Mucosa of stomach (tissue), 1 donor: ENCODE measurements around the gene SLC12A7.
A peak's percentile ranks its signal among the peaks of the same experiment; 100 is the strongest.
"Not testable (repeated sequence)": the region's sequence is repeated elsewhere in the genome, so short reads cannot be mapped to it uniquely, and the experiment has no call there.

Experiments used
- H3K27me3 ChIP-seq: one replicate; pipeline ENCODE4 v1.7.0; 2013; ENCODE audit warnings: mild to moderate bottlenecking, low read length; ENCODE audit not compliant: control insufficient read depth, insufficient read depth
- H3K36me3 ChIP-seq: one replicate; pipeline ENCODE4 v1.7.0; 2013; ENCODE audit warnings: low read length; ENCODE audit not compliant: control insufficient read depth, insufficient read depth
- H3K4me1 ChIP-seq: one replicate; pipeline ENCODE4 v1.7.0; 2013; ENCODE audit warnings: mild to moderate bottlenecking, low read length; ENCODE audit not compliant: control insufficient read depth, insufficient read depth
- H3K4me3 ChIP-seq: one replicate; pipeline ENCODE4 v1.7.0; 2013; ENCODE audit warnings: low read length
- H3K9ac ChIP-seq: one replicate; pipeline ENCODE4 v1.7.0; 2013; ENCODE audit warnings: mild to moderate bottlenecking, low read length, moderate library complexity
- H3K9me3 ChIP-seq: one replicate; pipeline ENCODE4 v1.7.0; 2013; ENCODE audit warnings: mild to moderate bottlenecking, low read length, moderate library complexity; ENCODE audit not compliant: control insufficient read depth
- donor health status: Pancreatic carcinoma.

The SLC12A7 gene

DNA sequence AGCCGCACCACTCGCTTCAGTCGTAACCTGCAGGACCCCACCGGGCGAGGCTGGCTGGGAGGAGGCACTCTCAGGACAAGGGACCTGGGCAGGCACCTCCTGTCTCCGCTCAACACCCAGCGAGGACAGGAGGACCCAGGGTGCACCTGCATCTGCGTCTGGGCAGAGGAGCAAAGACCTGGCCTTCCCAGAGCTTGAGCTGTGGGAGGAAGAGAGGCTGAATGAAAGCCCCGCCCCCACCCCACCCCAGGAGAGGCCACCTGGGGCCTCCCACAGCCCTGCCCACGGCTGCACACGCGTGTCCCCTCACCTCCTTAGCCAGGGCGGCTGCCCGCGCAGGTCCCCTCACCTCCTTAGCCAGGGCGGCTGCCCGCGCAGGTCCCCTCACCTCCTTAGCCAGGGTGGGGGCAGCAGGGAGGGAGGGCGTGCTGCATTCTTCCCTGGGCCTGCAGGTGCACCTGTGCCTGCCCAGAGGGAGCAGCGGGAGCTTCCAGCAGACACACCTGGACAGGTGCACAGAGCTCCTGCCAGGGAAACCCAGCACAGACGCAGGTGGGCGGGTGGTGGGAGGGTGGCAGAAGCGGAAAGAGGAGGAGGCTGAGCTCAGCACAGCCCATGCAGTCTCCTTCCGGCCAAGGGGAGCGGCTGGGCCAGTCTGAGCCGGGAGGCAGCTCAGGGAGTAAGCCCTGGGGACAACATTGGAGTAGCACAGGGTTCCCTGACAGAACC lies 18.5 kb upstream of the SLC12A7 start:
- Histone ChIP-seq H3K36me3 (no peaks in the 10 kb centered on the region), H3K4me1 (peaks cover 48% of the 10 kb centered on the region), H3K9ac (peak overlapping the region; percentile 59), H3K27me3 (peaks cover 3% of the 10 kb centered on the region), H3K4me3 (no peak overlapping the region), H3K9me3 (no peaks in the 10 kb centered on the region)

DNA sequence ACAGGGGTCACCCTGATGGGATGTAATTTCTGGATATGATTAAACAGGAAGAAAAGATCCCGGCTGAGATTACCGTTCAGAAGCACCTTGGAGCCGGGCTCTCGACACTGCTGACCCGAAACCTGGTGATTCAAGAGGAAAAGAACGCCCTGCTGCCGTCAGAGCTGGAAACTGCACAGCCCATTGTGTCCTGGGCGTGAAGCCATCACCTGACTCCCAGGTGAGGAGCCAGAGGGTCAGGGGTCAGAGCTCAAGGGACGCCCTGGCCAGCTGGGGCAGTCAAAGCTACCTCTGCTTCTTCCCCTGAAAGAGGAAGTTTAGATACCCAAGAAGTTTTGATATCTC lies 17.8 kb upstream of the SLC12A7 start:
- no peaks in the 10 kb centered on the region for H3K9me3 ChIP-seq
- H3K4me1 ChIP-seq = peaks cover 46% of the 10 kb centered on the region
- H3K9ac ChIP-seq = no peak overlapping the region
- no peak overlapping the region for H3K4me3 ChIP-seq
- no peaks in the 10 kb centered on the region for H3K36me3 ChIP-seq
- H3K27me3 ChIP-seq = peaks cover 1% of the 10 kb centered on the region

DNA sequence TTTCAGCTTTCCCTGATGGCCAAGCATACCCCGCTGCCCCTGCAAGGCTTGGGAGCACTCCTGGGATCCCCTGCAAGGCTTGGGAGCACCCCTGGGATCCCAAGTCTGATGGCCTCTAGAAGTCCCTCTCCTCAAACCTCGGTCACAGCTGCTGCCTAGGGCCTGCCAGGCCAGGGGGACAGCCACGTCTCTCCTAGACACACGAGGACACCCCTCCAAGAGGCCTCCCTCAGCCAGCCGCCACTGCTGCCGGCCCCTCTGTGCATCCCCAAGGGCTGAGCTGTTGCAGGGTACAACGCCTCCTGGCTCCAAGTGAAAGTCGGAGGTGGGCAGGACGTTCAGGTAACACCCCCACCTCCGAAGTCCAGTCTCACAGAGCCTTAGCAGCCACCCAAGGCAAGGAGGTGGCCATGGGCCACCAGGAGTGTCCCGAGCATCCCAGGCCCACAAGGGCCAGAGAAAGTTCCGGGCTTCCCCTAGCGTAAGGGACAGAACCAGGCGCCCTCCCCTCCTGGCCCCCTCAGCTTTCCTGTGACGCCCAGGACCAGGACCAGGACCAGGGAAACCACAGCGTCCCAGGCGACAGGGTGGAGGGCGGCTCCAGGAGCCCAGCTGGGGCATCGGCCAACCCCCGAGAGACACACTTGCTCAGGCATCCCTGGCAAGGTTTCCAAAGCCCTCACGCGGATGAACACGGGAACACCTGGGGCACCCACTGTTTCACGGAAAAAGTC lies 17.3 kb upstream of the SLC12A7 start:
- H3K9ac ChIP-seq = no peak overlapping the region
- no peaks in the 10 kb centered on the region for H3K9me3 ChIP-seq
- H3K4me1 ChIP-seq = peaks cover 44% of the 10 kb centered on the region

DNA sequence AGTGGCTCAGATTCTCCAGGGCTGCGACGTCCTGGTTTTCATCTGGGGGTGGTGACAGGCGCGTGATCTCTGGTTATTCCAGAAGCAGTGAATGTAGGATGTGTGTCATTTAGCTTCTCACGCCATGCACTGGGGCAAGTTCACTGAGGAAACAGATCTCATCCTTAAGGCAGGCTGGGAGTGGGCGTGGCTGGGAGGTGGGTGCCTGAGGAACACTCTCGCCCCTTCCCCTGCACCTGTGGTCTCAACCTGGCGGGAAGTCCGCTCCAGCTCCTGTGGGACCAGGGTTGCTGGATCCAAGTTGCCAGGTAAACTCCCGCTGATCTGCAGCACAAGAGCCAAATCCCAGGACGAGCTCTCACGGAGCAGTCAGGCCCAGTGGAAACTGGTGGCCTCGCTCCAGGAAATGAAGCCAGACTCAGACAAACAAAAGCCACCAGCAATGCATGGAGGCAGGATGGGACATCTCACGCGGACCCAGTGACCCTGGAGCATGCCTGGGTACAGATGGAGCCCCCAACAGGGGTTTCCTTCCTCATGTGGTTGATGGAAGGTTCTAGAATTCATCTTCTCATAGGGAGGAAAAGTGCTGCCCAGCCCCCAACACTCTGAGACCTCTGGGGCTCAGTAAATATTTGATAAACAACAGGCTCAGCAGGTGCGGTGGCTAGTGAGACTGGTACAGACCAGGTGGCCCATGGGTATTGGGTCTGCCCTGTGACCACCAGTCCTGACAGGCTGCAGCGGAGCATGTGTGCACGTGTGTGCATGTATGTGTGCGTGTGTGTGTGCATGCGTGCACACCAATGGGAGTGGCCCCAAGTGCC lies 16.3 kb upstream of the SLC12A7 start:
- H3K27me3 ChIP-seq = peaks cover 11% of the 10 kb centered on the region
- peaks cover 54% of the 10 kb centered on the region for H3K4me1 ChIP-seq
- no peaks in the 10 kb centered on the region for H3K9me3 ChIP-seq
- no peak overlapping the region for H3K4me3 ChIP-seq
- H3K9ac ChIP-seq = no peak overlapping the region
- H3K36me3 ChIP-seq = no peaks in the 10 kb centered on the region

More for the DNA sequence above, 17.3 kb upstream of the SLC12A7 start:
- Histone ChIP-seq H3K36me3 (no peaks in the 10 kb centered on the region), H3K4me3 (no peak overlapping the region), H3K27me3 (peaks cover 5% of the 10 kb centered on the region)

DNA sequence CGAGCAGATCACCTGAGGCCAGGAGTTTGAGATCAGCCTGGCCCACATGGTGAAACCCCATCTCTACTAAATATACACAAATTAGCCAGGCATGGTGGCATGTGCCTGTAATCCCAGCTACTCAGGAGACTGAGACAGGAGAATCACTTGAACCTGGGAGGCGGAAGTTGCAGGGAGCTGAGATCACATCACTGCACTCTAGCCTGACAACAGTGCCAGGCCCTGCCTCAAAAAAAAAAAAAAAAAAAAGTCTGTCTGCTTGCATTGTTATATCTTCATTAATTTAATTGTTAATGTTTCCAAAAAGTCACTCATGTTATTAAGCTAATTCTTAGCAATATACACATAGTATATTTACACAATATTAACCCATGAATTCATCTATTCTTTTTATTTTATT lies 13.8 kb upstream of the SLC12A7 start:
- Histone ChIP-seq H3K4me1 (peaks cover 45% of the 10 kb centered on the region), H3K27me3 (peaks cover 18% of the 10 kb centered on the region)
- H3K9ac ChIP-seq, H3K4me3 ChIP-seq, H3K36me3 ChIP-seq, H3K9me3 ChIP-seq: not testable (repeated sequence)

DNA sequence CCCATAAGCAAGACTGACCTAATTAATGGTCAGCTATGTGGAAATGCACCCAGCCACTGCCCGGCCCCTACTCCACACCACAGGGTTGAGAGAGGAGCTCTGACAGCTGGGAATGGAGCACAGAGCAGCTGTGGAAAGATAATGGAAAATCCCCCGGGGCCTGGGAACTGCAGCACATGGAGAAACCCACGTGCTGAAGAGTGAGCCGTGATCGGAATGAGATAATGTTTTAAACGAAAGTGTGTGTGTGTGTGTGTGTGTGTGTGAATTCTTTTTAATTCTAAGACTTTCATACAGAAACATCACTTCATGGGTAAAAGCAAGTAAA lies 13.1 kb upstream of the SLC12A7 start:
- no peaks in the 10 kb centered on the region for H3K36me3 ChIP-seq
- no peak overlapping the region for H3K4me3 ChIP-seq
- H3K9ac ChIP-seq = no peak overlapping the region
- H3K27me3 ChIP-seq = peaks cover 23% of the 10 kb centered on the region
- H3K4me1 ChIP-seq = peaks cover 38% of the 10 kb centered on the region
- no peaks in the 10 kb centered on the region for H3K9me3 ChIP-seq

DNA sequence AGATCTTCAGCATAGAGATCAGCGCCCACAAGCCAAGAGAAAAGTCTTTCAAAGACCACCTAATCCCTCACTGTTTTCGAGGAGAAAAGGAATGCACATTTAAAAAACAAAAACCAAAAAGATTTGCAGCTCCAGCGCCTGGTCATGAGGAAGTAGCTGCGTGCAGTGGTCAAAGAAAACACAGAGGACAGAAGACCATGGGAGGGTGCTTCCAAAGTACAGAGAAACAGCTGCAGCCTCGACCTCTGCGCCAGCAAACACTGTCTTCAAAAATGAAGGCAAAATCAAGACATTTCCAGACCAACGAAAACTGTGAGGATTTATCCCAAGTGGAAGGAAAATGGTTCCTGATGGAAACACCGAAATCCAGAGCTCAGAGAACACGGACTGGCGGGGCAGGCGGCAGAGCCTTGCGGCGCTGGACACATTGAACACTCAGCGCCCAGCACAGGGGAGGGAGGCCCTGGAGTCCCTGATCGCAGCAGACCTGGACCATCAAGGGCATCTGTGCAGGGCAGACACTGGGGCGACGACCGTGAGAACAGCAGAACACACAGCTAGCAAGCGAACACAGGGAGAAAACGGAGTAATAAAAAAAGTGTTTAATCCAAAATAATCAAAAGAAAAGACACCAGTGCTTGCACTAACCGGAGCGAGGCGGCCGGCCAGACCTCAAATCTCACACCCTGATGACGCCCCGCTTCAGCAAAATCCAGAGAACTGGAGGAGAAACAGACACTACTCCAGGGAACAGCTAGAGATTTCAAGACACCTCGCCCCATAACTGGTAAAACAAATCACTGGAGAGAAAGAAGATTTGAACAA lies 12.6 kb upstream of the SLC12A7 start:
- Histone ChIP-seq H3K4me1 (peaks cover 35% of the 10 kb centered on the region), H3K4me3 (no peak overlapping the region), H3K9ac (no peak overlapping the region), H3K9me3 (no peaks in the 10 kb centered on the region), H3K27me3 (peaks cover 23% of the 10 kb centered on the region), H3K36me3 (no peaks in the 10 kb centered on the region)

DNA sequence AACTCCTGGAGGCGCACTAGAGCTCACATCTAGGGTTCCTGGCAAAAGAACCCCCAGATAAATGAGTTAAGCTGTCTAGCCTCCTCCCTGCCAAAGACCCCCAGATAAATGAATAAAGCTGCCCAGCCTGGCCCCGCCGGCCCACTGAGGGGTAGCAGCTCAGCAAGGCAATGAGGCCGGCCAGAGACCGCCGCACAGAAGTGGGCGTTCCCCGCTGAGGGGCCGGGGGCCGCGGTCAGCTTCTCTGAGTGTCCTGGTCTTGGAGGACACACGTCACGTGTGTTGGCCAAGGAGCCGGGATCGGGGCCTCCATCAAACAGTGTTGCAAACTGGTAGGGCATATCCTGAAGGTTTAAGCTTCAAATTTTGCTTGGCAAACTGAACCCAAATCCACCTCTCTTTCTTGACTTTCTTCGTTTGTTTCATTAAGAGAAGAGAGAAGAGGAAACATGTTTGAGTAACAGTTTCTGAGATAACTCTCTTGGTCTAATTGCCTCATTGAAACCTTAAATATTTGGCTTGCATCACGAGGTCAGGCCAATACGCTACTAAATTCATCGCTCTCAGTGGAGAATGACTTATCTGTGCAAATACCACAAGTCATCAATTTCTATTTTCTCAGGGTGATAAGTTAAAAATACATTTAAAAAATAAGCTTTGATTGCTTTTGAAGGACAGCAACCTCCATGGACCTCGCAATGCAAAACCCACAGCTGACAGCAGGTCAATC lies 11.7 kb upstream of the SLC12A7 start:
- Histone ChIP-seq H3K9me3 (no peaks in the 10 kb centered on the region), H3K4me3 (no peak overlapping the region), H3K27me3 (peaks cover 23% of the 10 kb centered on the region), H3K9ac (no peak overlapping the region), H3K36me3 (no peaks in the 10 kb centered on the region), H3K4me1 (peaks cover 35% of the 10 kb centered on the region)

DNA sequence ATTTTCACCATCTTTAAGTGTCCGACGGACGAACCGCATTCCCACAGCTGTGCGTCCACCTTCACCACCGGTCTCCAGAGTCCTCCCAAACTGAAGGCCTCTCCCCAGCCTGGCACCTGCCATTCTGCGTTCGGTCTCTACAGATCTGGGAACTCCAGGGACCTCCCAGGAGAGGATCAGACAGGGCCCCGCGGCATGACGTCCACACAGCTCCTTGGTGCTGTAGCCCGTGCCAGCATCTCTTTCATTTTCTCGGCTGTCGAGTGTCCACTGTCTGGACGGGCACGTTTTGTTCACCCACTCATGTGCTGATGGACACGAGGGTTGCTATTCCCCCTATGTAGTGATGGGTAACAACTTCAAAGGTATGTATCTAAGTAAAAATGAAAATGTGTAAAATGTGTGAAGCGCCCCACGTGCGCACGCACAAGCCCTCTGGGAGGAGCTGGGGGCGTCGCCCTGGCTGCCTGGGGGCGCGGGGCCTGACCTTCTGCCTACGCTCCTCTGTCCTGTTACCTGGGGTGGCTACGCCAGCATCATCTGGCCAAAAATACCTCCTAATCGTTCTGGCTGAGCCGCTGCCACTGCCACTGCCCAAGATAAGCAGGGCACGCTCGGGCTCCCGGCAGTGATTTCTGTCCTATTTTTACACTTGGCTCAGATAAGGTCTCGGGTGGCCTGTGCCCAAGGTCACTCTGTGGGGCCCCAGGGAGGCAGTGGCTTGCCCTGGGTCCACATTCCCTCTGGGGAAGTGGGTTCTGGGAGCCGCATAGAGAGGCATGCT lies 10.8 kb upstream of the SLC12A7 start:
- no peaks in the 10 kb centered on the region for H3K9me3 ChIP-seq
- no peak overlapping the region for H3K4me3 ChIP-seq
- peaks cover 23% of the 10 kb centered on the region for H3K27me3 ChIP-seq
- H3K9ac ChIP-seq = no peak overlapping the region
- peaks cover 31% of the 10 kb centered on the region for H3K4me1 ChIP-seq
- H3K36me3 ChIP-seq = no peaks in the 10 kb centered on the region

DNA sequence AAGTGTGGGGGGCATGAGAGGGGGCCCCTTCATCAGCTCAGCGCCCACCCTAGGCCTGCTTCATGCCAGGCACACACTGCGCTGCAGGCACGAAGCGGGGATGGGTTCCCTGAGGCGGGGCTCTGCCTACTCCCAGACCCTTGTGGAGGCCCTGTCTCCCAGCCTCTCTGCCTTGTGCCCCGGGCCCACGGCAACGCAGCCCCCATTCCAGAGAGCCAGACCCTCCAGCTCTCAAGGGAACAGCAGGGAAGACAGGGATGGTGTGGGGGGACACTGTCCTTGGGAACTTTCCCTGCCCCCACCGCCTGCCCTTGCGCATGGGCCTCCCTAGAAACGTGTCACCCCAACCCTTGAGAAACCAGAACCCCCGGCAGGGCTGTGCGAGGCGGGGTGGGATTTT lies 10.0 kb upstream of the SLC12A7 start:
- Histone ChIP-seq H3K36me3 (no peaks in the 10 kb centered on the region), H3K4me1 (peaks cover 30% of the 10 kb centered on the region), H3K9ac (no peak overlapping the region), H3K4me3 (no peak overlapping the region), H3K9me3 (no peaks in the 10 kb centered on the region), H3K27me3 (peaks cover 23% of the 10 kb centered on the region)

DNA sequence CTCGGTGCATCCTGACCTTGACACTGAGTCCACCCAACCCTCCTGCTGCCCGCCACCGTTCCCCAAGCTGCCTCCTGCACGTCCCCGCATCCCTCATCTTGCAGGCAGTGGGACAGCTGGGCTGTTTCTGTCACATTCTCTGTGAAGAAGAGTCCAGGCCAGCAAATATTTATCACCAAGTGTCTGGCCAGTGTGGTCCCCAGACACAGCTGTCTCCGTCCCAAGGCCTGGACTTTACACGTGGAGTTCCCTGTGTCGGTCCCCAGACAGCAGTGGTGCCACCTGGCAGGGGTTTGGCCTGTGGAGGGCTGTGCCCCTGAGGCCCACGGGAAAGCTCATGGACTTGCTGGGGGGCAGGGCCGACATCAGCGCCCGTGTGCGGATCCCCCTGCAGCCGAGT lies 9.2 kb upstream of the SLC12A7 start:
- H3K9ac ChIP-seq = no peak overlapping the region
- H3K4me3 ChIP-seq = no peak overlapping the region
- peaks cover 23% of the 10 kb centered on the region for H3K27me3 ChIP-seq
- H3K9me3 ChIP-seq = no peaks in the 10 kb centered on the region
- H3K4me1 ChIP-seq = peaks cover 30% of the 10 kb centered on the region
- H3K36me3 ChIP-seq = no peaks in the 10 kb centered on the region
